SK-N-SH treated with all-trans-retinoic acid at 6 μM for 48 hours (cell line): ENCODE measurements around the gene IFNA1.

Experiments used
- ATAC-seq: fragments of 200-7000 bp; cut with Tn5 transposase; 3 replicates; pipeline ENCODE4 v1.9.1; 2020; ENCODE audit warnings: mild to moderate bottlenecking, moderate library complexity
- ARNTL ChIP-seq: fragments of 450-650 bp; formaldehyde crosslinking; IDR thresholded peaks from 2 replicates; pipeline ENCODE4 v1.5.0; 2020; ENCODE audit warnings: low read depth, mild to moderate bottlenecking, moderate library complexity, borderline replicate concordance
- BACH2 ChIP-seq: fragments of 250-450 bp; sonication (Bioruptor Pico); IDR thresholded peaks from 2 replicates; pipeline ENCODE4 v1.9.0; 2021; ENCODE audit warnings: mild to moderate bottlenecking, borderline replicate concordance
- CREB5 ChIP-seq: fragments of 250-450 bp; sonication (Bioruptor Pico); IDR thresholded peaks from 2 replicates; pipeline ENCODE4 v1.5.1; 2020; ENCODE audit warnings: low read depth, mild to moderate bottlenecking, moderate library complexity
- CSDC2 ChIP-seq: fragments of 250-450 bp; sonication (Bioruptor Pico); IDR thresholded peaks from 2 replicates; pipeline ENCODE4 v1.5.0; 2020; ENCODE audit warnings: mild to moderate bottlenecking, moderate library complexity
- ESRRG ChIP-seq: fragments of 250-450 bp; sonication (Bioruptor Pico); IDR thresholded peaks from 2 replicates; pipeline ENCODE4 v1.6.1; 2021; ENCODE audit warnings: mild to moderate bottlenecking
- ISL1 ChIP-seq: fragments of 250-450 bp; sonication (Bioruptor Pico); IDR thresholded peaks from 2 replicates; pipeline ENCODE4 v2.1.2; 2022; ENCODE audit warnings: mild to moderate bottlenecking, moderate library complexity
- OSR1 ChIP-seq: fragments of 250-450 bp; sonication (Bioruptor Pico); IDR thresholded peaks from 2 replicates; pipeline ENCODE4 v1.8.0; 2022; ENCODE audit warnings: moderate library complexity, mild to moderate bottlenecking, inconsistent platforms
- POU6F1 ChIP-seq: fragments of 250-450 bp; sonication (Bioruptor Pico); IDR thresholded peaks from 2 replicates; pipeline ENCODE4 v1.8.0; 2021; ENCODE audit warnings: low read depth, mild to moderate bottlenecking, moderate library complexity, borderline replicate concordance
- PPARA ChIP-seq: fragments of 250-450 bp; sonication (Bioruptor Pico); IDR thresholded peaks from 2 replicates; pipeline ENCODE4 v1.5.0; 2020; ENCODE audit warnings: mild to moderate bottlenecking, borderline replicate concordance
- RARB ChIP-seq: fragments of 250-450 bp; sonication (Bioruptor Pico); IDR thresholded peaks from 2 replicates; pipeline ENCODE4 v1.8.0; 2021; ENCODE audit warnings: mild to moderate bottlenecking, moderate library complexity
- SNAI2 ChIP-seq: fragments of 250-450 bp; sonication (Bioruptor Pico); IDR thresholded peaks from 2 replicates; pipeline ENCODE4 v1.5.0; 2020; ENCODE audit warnings: mild to moderate bottlenecking, moderate library complexity
- TCF4 ChIP-seq: fragments of 250-450 bp; sonication (Bioruptor Pico); IDR thresholded peaks from 2 replicates; pipeline ENCODE4 v1.8.0; 2021; ENCODE audit warnings: mild to moderate bottlenecking, moderate library complexity, borderline replicate concordance
- TOX ChIP-seq: fragments of 250-450 bp; sonication (Bioruptor Pico); IDR thresholded peaks from 2 replicates; pipeline ENCODE4 v1.8.0; 2021; ENCODE audit warnings: mild to moderate bottlenecking, moderate library complexity, borderline replicate concordance
- TSHZ2 ChIP-seq: fragments of 250-450 bp; sonication (Bioruptor Pico); IDR thresholded peaks from 2 replicates; pipeline ENCODE4 v1.5.0; 2020; ENCODE audit warnings: mild to moderate bottlenecking, moderate library complexity
- ZC3H10 ChIP-seq: fragments of 250-450 bp; sonication (Bioruptor Pico); IDR thresholded peaks from 2 replicates; pipeline ENCODE4 v1.5.1; 2021; ENCODE audit warnings: mild to moderate bottlenecking, moderate library complexity
- ZFP3 ChIP-seq: fragments of 250-450 bp; sonication (Bioruptor Pico); IDR thresholded peaks from 2 replicates; pipeline ENCODE4 v1.5.0; 2020; ENCODE audit warnings: mild to moderate bottlenecking, moderate library complexity
- ZFP30 ChIP-seq: fragments of 450-650 bp; formaldehyde crosslinking; IDR thresholded peaks from 2 replicates; pipeline ENCODE4 v1.5.0; 2022; ENCODE audit warnings: mild to moderate bottlenecking, moderate library complexity
- ZNF70 ChIP-seq: fragments of 450-650 bp; formaldehyde crosslinking; IDR thresholded peaks from 2 replicates; pipeline ENCODE4 v1.5.0; 2020; ENCODE audit warnings: mild to moderate bottlenecking, moderate library complexity
- ZNF8 ChIP-seq: fragments of 450-650 bp; formaldehyde crosslinking; IDR thresholded peaks from 2 replicates; pipeline ENCODE4 v1.5.0; 2020; ENCODE audit warnings: mild to moderate bottlenecking, moderate library complexity
- TF ChIP-seq, protein P1 (sequence below): fragments of 250-450 bp; sonication (Bioruptor Pico); IDR thresholded peaks from 2 replicates; pipeline ENCODE4 v1.5.1; 2021; ENCODE audit warnings: mild to moderate bottlenecking, moderate library complexity

The IFNA1 gene

DNA sequence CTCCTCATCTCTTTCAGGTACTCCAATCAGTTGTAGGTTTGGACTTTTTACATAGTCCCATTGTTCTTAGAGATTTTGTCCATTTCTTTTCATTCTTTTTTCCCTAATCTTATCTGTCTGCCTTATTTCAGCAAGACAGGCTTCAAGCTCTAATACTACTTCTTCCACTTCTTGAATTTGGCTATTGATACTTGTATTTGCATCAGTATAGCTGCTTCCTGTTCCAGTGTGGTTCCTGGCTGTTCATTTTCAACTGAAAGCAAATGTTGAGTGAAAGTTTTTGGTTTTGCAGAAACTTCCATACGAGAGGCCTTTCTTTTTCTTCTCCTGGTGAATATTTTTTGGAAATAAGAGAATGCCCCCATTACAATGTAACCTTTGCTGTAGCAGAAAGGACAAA is 12.0 kb upstream of the IFNA1 start:
- ATAC-seq, result no peak
- TF ChIP-seq TOX (CRISPR knock-in tag), result no peak
- TF ChIP-seq OSR1 (CRISPR knock-in tag), result no peak
- no peak for TF ChIP-seq CSDC2 (CRISPR knock-in tag)
- TF ChIP-seq ZFP3 (CRISPR knock-in tag), result no peak
- no peak for TF ChIP-seq ARNTL (CRISPR knock-in tag)
- no peak for TF ChIP-seq ZNF8
- TF ChIP-seq, all 23 proteins: peak for 0

GRCh38 chr9:21429191-21429590 is 11.0 kb upstream of the IFNA1 start:
- TF ChIP-seq, protein P1, sequence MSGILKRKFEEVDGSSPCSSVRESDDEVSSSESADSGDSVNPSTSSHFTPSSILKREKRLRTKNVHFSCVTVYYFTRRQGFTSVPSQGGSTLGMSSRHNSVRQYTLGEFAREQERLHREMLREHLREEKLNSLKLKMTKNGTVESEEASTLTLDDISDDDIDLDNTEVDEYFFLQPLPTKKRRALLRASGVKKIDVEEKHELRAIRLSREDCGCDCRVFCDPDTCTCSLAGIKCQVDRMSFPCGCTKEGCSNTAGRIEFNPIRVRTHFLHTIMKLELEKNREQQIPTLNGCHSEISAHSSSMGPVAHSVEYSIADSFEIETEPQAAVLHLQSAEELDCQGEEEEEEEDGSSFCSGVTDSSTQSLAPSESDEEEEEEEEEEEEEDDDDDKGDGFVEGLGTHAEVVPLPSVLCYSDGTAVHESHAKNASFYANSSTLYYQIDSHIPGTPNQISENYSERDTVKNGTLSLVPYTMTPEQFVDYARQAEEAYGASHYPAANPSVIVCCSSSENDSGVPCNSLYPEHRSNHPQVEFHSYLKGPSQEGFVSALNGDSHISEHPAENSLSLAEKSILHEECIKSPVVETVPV (CRISPR knock-in tag), result no peak
- TF ChIP-seq TSHZ2 (CRISPR knock-in tag) (no peak), ZNF8 (no peak), ZFP30 (CRISPR knock-in tag) (no peak), RARB (CRISPR knock-in tag) (no peak), ARNTL (CRISPR knock-in tag) (no peak), SNAI2 (CRISPR knock-in tag) (no peak), CREB5 (CRISPR knock-in tag) (no peak), PPARA (no peak), ZFP3 (CRISPR knock-in tag) (no peak), OSR1 (CRISPR knock-in tag) (no peak), ISL1 (no peak), TCF4 (CRISPR knock-in tag) (no peak), ZC3H10 (CRISPR knock-in tag) (no peak), TOX (CRISPR knock-in tag) (no peak), POU6F1 (no peak)
- ATAC-seq, result no peak

- no peak for ATAC-seq
- no peak for TF ChIP-seq ZNF70 (CRISPR knock-in tag)
- no peak for TF ChIP-seq CSDC2 (CRISPR knock-in tag)
- TF ChIP-seq CREB5 (CRISPR knock-in tag), result no peak
- TF ChIP-seq ARNTL (CRISPR knock-in tag), result no peak
- no peak for TF ChIP-seq POU6F1
- no peak for TF ChIP-seq PPARA
- no peak for TF ChIP-seq ZFP3 (CRISPR knock-in tag)
- no peak for TF ChIP-seq ESRRG
- TF ChIP-seq ZNF8, result no peak
- no peak for TF ChIP-seq OSR1 (CRISPR knock-in tag)
- no peak for TF ChIP-seq BACH2 (CRISPR knock-in tag)
Measured at GRCh38 chr9:21432672-21433425, 7.4 kb upstream of the IFNA1 start.
